Stimulated activated naive CD8-positive, alpha-beta T cell treated with anti-CD3 and anti-CD28 coated beads, Interleukin-15, Interleukin-2, amounts not matched to agents 100 ng/mL and 50 ng/mL, for 24 hours (primary cell): ENCODE data around the gene ATXN1.

Source experiments
- H3K27ac Mint-ChIP-seq: one replicate; pipeline ENCODE4 v1.8.0; 2021; ENCODE audit warnings: mild to moderate bottlenecking, mixed read lengths
- H3K27me3 Mint-ChIP-seq: one replicate; pipeline ENCODE4 v1.8.0; 2021; ENCODE audit warnings: mixed read lengths
- H3K36me3 Mint-ChIP-seq: one replicate; pipeline ENCODE4 v1.8.0; 2021; ENCODE audit warnings: low read depth, mixed read lengths
- H3K4me1 Mint-ChIP-seq: one replicate; pipeline ENCODE4 v1.8.0; 2021; ENCODE audit warnings: low read depth, mixed read lengths
- H3K4me3 Mint-ChIP-seq: one replicate; pipeline ENCODE4 v1.8.0; 2021; ENCODE audit warnings: mild to moderate bottlenecking, mixed read lengths
- H3K9me3 Mint-ChIP-seq: one replicate; pipeline ENCODE4 v1.8.0; 2021; ENCODE audit warnings: mixed read lengths

The ATXN1 gene

GRCh38 chr6:16570946-16571345 is 190.3 kb downstream of the ATXN1 start:
- H3K36me3 Mint-ChIP-seq: peaks cover 29% of the 10 kb centered on the region
- no peaks in the 10 kb centered on the region for H3K27me3 Mint-ChIP-seq
- no peak overlapping the region for H3K27ac Mint-ChIP-seq
- H3K9me3 Mint-ChIP-seq: no peaks in the 10 kb centered on the region
- no peak overlapping the region for H3K4me3 Mint-ChIP-seq
- H3K4me1 Mint-ChIP-seq: peaks cover 5% of the 10 kb centered on the region

GRCh38 chr6:16570221-16570553 is 191.1 kb downstream of the ATXN1 start:
- Mint-ChIP-seq H3K4me1 (peaks cover 5% of the 10 kb centered on the region), H3K27ac (no peak overlapping the region)

GRCh38 chr6:16568128-16568527 is 193.1 kb downstream of the ATXN1 start:
- Mint-ChIP-seq H3K27me3 (no peaks in the 10 kb centered on the region), H3K9me3 (no peaks in the 10 kb centered on the region), H3K27ac (no peak overlapping the region), H3K36me3 (peaks cover 17% of the 10 kb centered on the region), H3K4me1 (peaks cover 5% of the 10 kb centered on the region), H3K4me3 (no peak overlapping the region)

More at GRCh38 chr6:16570221-16570553, 191.1 kb downstream of the ATXN1 start:
- Mint-ChIP-seq H3K4me3 (no peak overlapping the region), H3K27me3 (no peaks in the 10 kb centered on the region), H3K9me3 (no peaks in the 10 kb centered on the region), H3K36me3 (peaks cover 26% of the 10 kb centered on the region)

GRCh38 chr6:16567071-16567470 is 194.2 kb downstream of the ATXN1 start:
- Mint-ChIP-seq H3K27me3 (no peaks in the 10 kb centered on the region), H3K27ac (no peak overlapping the region), H3K4me1 (peaks cover 5% of the 10 kb centered on the region), H3K9me3 (no peaks in the 10 kb centered on the region), H3K4me3 (no peak overlapping the region), H3K36me3 (peaks cover 8% of the 10 kb centered on the region)

GRCh38 chr6:16564436-16564835 is 196.8 kb downstream of the ATXN1 start:
- Mint-ChIP-seq H3K27ac (no peak overlapping the region), H3K4me1 (peaks cover under 1% of the 10 kb centered on the region), H3K27me3 (no peaks in the 10 kb centered on the region), H3K4me3 (no peak overlapping the region), H3K36me3 (peaks cover under 1% of the 10 kb centered on the region), H3K9me3 (no peaks in the 10 kb centered on the region)

- no peak overlapping the region for H3K27ac Mint-ChIP-seq
- no peak overlapping the region for H3K4me3 Mint-ChIP-seq
- H3K4me1 Mint-ChIP-seq: no peaks in the 10 kb centered on the region
- H3K9me3 Mint-ChIP-seq: no peaks in the 10 kb centered on the region
- H3K36me3 Mint-ChIP-seq: no peaks in the 10 kb centered on the region
- no peaks in the 10 kb centered on the region for H3K27me3 Mint-ChIP-seq
These were observed 197.5 kb downstream of the ATXN1 start for GRCh38 chr6:16563628-16564240.

- no peak overlapping the region for H3K27ac Mint-ChIP-seq
- H3K4me3 Mint-ChIP-seq: no peak overlapping the region
- H3K36me3 Mint-ChIP-seq: no peaks in the 10 kb centered on the region
- H3K4me1 Mint-ChIP-seq: no peaks in the 10 kb centered on the region
- H3K27me3 Mint-ChIP-seq: no peaks in the 10 kb centered on the region
- H3K9me3 Mint-ChIP-seq: no peaks in the 10 kb centered on the region
These were observed 198.8 kb downstream of the ATXN1 start for GRCh38 chr6:16562498-16562897.

GRCh38 chr6:16559071-16559470 is 202.2 kb downstream of the ATXN1 start:
- Mint-ChIP-seq H3K27ac (no peak overlapping the region), H3K9me3 (no peaks in the 10 kb centered on the region), H3K36me3 (no peaks in the 10 kb centered on the region), H3K4me1 (no peaks in the 10 kb centered on the region), H3K4me3 (no peak overlapping the region), H3K27me3 (no peaks in the 10 kb centered on the region)

GRCh38 chr6:16555550-16555949 is 205.7 kb downstream of the ATXN1 start:
- H3K36me3 Mint-ChIP-seq: peaks cover 13% of the 10 kb centered on the region
- H3K4me3 Mint-ChIP-seq: no peak overlapping the region
- no peaks in the 10 kb centered on the region for H3K4me1 Mint-ChIP-seq
- H3K27ac Mint-ChIP-seq: no peak overlapping the region
- H3K9me3 Mint-ChIP-seq: no peaks in the 10 kb centered on the region
- no peaks in the 10 kb centered on the region for H3K27me3 Mint-ChIP-seq

- H3K9me3 Mint-ChIP-seq: no peaks in the 10 kb centered on the region
These were observed 207.7 kb downstream of the ATXN1 start for GRCh38 chr6:16553531-16553930.

GRCh38 chr6:16551466-16551865 is 209.8 kb downstream of the ATXN1 start:
- peaks cover 5% of the 10 kb centered on the region for H3K4me1 Mint-ChIP-seq

More at GRCh38 chr6:16553531-16553930, 207.7 kb downstream of the ATXN1 start:
- Mint-ChIP-seq H3K27me3 (no peaks in the 10 kb centered on the region), H3K36me3 (peaks cover 13% of the 10 kb centered on the region), H3K4me3 (no peak overlapping the region), H3K27ac (no peak overlapping the region), H3K4me1 (no peaks in the 10 kb centered on the region)

GRCh38 chr6:16548121-16548520 is 213.1 kb downstream of the ATXN1 start:
- Mint-ChIP-seq H3K27ac (peak overlapping the region; percentile 10), H3K27me3 (no peaks in the 10 kb centered on the region), H3K4me1 (peaks cover 14% of the 10 kb centered on the region), H3K4me3 (no peak overlapping the region), H3K9me3 (no peaks in the 10 kb centered on the region), H3K36me3 (peaks cover 23% of the 10 kb centered on the region)

More at GRCh38 chr6:16551466-16551865, 209.8 kb downstream of the ATXN1 start:
- Mint-ChIP-seq H3K27me3 (no peaks in the 10 kb centered on the region), H3K27ac (no peak overlapping the region), H3K4me3 (no peak overlapping the region), H3K36me3 (peaks cover 19% of the 10 kb centered on the region), H3K9me3 (no peaks in the 10 kb centered on the region)

- H3K9me3 Mint-ChIP-seq: no peaks in the 10 kb centered on the region
- H3K27ac Mint-ChIP-seq: peak overlapping the region; percentile 10
- peaks cover 18% of the 10 kb centered on the region for H3K36me3 Mint-ChIP-seq
- H3K4me1 Mint-ChIP-seq: peaks cover 14% of the 10 kb centered on the region
- H3K4me3 Mint-ChIP-seq: no peak overlapping the region
- no peaks in the 10 kb centered on the region for H3K27me3 Mint-ChIP-seq
These were observed 213.7 kb downstream of the ATXN1 start for GRCh38 chr6:16547587-16547986.

- H3K27ac Mint-ChIP-seq: no peak overlapping the region
- no peak overlapping the region for H3K4me3 Mint-ChIP-seq
- no peaks in the 10 kb centered on the region for H3K9me3 Mint-ChIP-seq
- H3K27me3 Mint-ChIP-seq: no peaks in the 10 kb centered on the region
- peaks cover 18% of the 10 kb centered on the region for H3K36me3 Mint-ChIP-seq
- peaks cover 14% of the 10 kb centered on the region for H3K4me1 Mint-ChIP-seq
These were observed 214.4 kb downstream of the ATXN1 start for GRCh38 chr6:16546861-16547260.

- H3K36me3 Mint-ChIP-seq: peaks cover 12% of the 10 kb centered on the region
- H3K9me3 Mint-ChIP-seq: no peaks in the 10 kb centered on the region
- no peaks in the 10 kb centered on the region for H3K27me3 Mint-ChIP-seq
- no peak overlapping the region for H3K27ac Mint-ChIP-seq
- no peak overlapping the region for H3K4me3 Mint-ChIP-seq
- H3K4me1 Mint-ChIP-seq: peaks cover 26% of the 10 kb centered on the region
These were observed 215.9 kb downstream of the ATXN1 start for GRCh38 chr6:16545382-16545781.

- Mint-ChIP-seq H3K27me3 (no peaks in the 10 kb centered on the region), H3K36me3 (peaks cover 15% of the 10 kb centered on the region), H3K27ac (no peak overlapping the region), H3K4me1 (peaks cover 33% of the 10 kb centered on the region), H3K4me3 (no peak overlapping the region), H3K9me3 (no peaks in the 10 kb centered on the region)
These were observed 216.7 kb downstream of the ATXN1 start for GRCh38 chr6:16544521-16544920.
